Measurements from ENCODE around the gene TPRA1. TPM values are rescaled to one million over a fixed set of nuclear protein-coding genes. Genes with fewer than 3 reads are reported as not detected.

The TPRA1 gene
- total and polyA plus RNA-seq, 9 of the 15 experiments (the other 6 are each of a cell fraction or from before 2014, with no cell fraction given), result 0.66 to 21.5 (median 11.1) TPM

DNA sequence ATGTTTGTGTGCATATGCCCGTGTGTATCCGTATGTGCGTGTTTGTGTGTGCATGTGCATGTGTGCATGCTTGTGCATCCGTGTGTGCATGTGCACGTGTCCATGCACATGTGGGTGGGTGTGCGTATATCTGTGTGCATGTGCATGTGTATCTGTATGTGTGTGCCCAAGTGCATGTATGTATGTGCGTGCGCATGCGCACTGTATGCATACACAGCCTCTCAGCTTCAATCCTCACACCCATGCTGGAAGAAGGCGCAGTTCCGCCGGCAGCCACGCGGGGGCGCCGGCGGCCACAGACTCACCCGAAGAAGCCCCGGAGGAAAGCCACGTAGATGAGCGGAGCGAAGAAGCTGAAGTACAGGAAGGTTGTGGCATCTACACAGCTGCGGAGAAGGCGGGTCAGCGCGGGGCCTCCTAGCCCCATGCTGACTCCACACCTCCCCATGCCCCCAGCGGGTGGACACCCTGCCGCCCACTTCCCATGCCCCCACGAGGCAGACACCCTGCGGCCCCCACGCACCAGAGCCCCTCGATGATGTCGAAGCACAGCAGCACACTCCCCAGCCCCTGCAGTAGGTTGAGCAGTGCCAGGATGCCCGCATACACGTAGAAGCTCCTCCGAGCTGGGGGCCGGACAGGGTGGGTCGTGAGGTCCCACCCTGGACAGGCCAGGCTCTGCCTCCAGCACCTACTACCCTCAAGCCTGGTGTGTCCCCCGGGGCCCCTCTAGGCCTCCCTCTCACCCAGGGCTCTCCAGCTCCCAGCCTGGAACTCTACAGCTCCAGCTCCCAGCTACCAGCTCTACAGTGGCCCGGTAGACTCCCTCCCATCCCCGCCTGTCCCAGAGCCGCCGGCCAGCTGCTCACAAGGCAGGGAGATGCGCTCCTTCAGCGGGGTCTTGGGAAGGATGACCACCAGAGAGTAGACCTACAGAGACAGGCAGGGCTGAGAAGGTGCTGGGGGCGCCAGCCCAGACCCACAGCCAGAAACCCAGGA lies 15.4 kb downstream of the TPRA1 start (continued):
- TF ChIP-seq MTF1 (CRISPR knock-in tag; IDR thresholded peaks at IDR 0.05; ENCODE audit: borderline replicate concordance), result no peak
- no peak for TF ChIP-seq NUFIP1 (IDR thresholded peaks at IDR 0.05; ENCODE audit: partially characterized antibody)
- peak; percentile 64; the same call in 1 of the 2 replicates for TF ChIP-seq REST (IDR thresholded peaks at IDR 0.05; ENCODE audit: borderline replicate concordance)
- TF ChIP-seq REST (CRISPR knock-in tag; IDR thresholded peaks at IDR 0.05; ENCODE audit: low read depth), result no peak
- no peak for TF ChIP-seq STAT5A (IDR thresholded peaks at IDR 0.05; ENCODE audit: borderline replicate concordance, low read length)
- TF ChIP-seq RBM22 (IDR thresholded peaks at IDR 0.05; ENCODE audit: low read depth, low read length, poor library complexity, severe bottlenecking), result no peak
- 0 out of 2 replicates have a peak, but pooled peaks have one; percentile 42 for TF ChIP-seq CXXC5 (CRISPR knock-in tag; IDR thresholded peaks at IDR 0.05)
- no peak for TF ChIP-seq ZNF583 (CRISPR knock-in tag; IDR thresholded peaks at IDR 0.05)
- TF ChIP-seq L3MBTL2 (IDR thresholded peaks at IDR 0.05), result peak; percentile 46; the same call in 1 of the 2 replicates
- no peak for TF ChIP-seq SIRT6 (IDR thresholded peaks at IDR 0.05; ENCODE audit: low read depth, low read length)
- TF ChIP-seq ELK1 (CRISPR knock-in tag; IDR thresholded peaks at IDR 0.05), result no peak
- no peak for TF ChIP-seq SP2 (IDR thresholded peaks at IDR 0.05; ENCODE audit: extremely low read depth, low read depth, low read length, poor library complexity, severe bottlenecking)
- peak; percentile 27 for TF ChIP-seq CCNT2 (IDR thresholded peaks at IDR 0.05; ENCODE audit: borderline replicate concordance, extremely low read depth, insufficient read length, low read depth, low read length)
- TF ChIP-seq ATF4 (CRISPR knock-in tag; IDR thresholded peaks at IDR 0.05), result no peak
- TF ChIP-seq HDAC1 (IDR thresholded peaks at IDR 0.05), result 0 out of 4 replicates have a peak, but pooled peaks of 1 of the 2 experiments have one; percentile 51
